GM23248 (cell line): ENCODE results near the gene AGO3. TPM values are rescaled to one million over a fixed set of nuclear protein-coding genes. Genes with fewer than 3 reads are reported as not detected.

Experiments
- DNase-seq: peaks from one replicate; pipeline ENCODE4 v3.0.0-alpha.2; 2015
- H2AFZ ChIP-seq: fragments of 200-600 bp; sonication (generic); 2 replicates; pipeline ENCODE4 v1.6.1; 2016; ENCODE audit warnings: antibody characterized with exemption
- H3F3A ChIP-seq: fragments of 200-600 bp; sonication (generic); 2 replicates; pipeline ENCODE4 v1.6.1; 2016; ENCODE audit warnings: mild to moderate bottlenecking, antibody characterized with exemption, mixed run types; ENCODE audit not compliant: insufficient read depth
- H3K27ac ChIP-seq: fragments of 200-600 bp; sonication (generic); 2 replicates; pipeline ENCODE4 v1.5.1; 2016; ENCODE audit warnings: mild to moderate bottlenecking
- H3K27me3 ChIP-seq: fragments of 200-600 bp; sonication (generic); replicated peaks from 2 replicates; pipeline ENCODE4 v1.6.1; 2016; ENCODE audit warnings: mild to moderate bottlenecking; ENCODE audit not compliant: insufficient read depth
- H3K36me3 ChIP-seq: fragments of 200-600 bp; sonication (generic); 2 replicates; pipeline ENCODE4 v1.6.1; 2016; ENCODE audit warnings: low read depth, mild to moderate bottlenecking
- H3K4me1 ChIP-seq: fragments of 200-600 bp; sonication (generic); 2 replicates; pipeline ENCODE4 v1.6.1; 2016; ENCODE audit warnings: mild to moderate bottlenecking; ENCODE audit not compliant: insufficient read depth
- H3K4me2 ChIP-seq: fragments of 200-600 bp; sonication (generic); one replicate; pipeline ENCODE4 v1.6.1; 2016; ENCODE audit warnings: mild to moderate bottlenecking; ENCODE audit not compliant: unreplicated experiment
- H3K4me3 ChIP-seq: fragments of 200-600 bp; sonication (generic); 2 replicates; pipeline ENCODE4 v1.5.1; 2016; ENCODE audit warnings: mild to moderate bottlenecking
- H3K79me2 ChIP-seq: fragments of 200-600 bp; sonication (generic); 2 replicates; pipeline ENCODE4 v1.6.1; 2016; ENCODE audit warnings: mild to moderate bottlenecking; ENCODE audit not compliant: insufficient read depth
- H3K9ac ChIP-seq: fragments of 200-600 bp; sonication (generic); 2 replicates; pipeline ENCODE4 v1.6.1; 2016; ENCODE audit warnings: mild to moderate bottlenecking
- H3K9me2 ChIP-seq: fragments of 200-600 bp; sonication (generic); 2 replicates; pipeline ENCODE4 v1.6.1; 2016; ENCODE audit warnings: mixed run types, mild to moderate bottlenecking, moderate library complexity; ENCODE audit not compliant: insufficient read depth
- H3K9me3 ChIP-seq: fragments of 200-600 bp; sonication (generic); one replicate; pipeline ENCODE4 v1.6.1; 2017; ENCODE audit warnings: low read depth
- H4K20me1 ChIP-seq: fragments of 200-600 bp; sonication (generic); 2 replicates; pipeline ENCODE4 v1.6.0; 2016; ENCODE audit not compliant: insufficient read depth
- EZH2 ChIP-seq: fragments of 200-600 bp; sonication (generic); IDR thresholded peaks from 2 replicates; pipeline ENCODE4 v1.6.1; 2018; ENCODE audit warnings: antibody characterized with exemption, mild to moderate bottlenecking; ENCODE audit not compliant: insufficient read depth, poor library complexity, severe bottlenecking
- EZH2phosphoT487 ChIP-seq: fragments of 200-600 bp; sonication (generic); IDR thresholded peaks from 2 replicates; pipeline ENCODE4 v1.6.1; 2018; ENCODE audit warnings: antibody characterized with exemption, moderate library complexity, mild to moderate bottlenecking, low read depth; ENCODE audit not compliant: insufficient read depth
- WGBS, 2 experiments: methylation state at CpG; one replicate each; pipeline ENCODE4 v1.1.6; 2015 to 2017; ENCODE audit warnings: low lambda C conversion rate in 2 of 2, low coverage in 1 of 2; ENCODE audit errors: missing lambda C conversion rate in 2 of 2; 5-methylcytosine and 5-hydroxymethylcytosine counted together
- in situ Hi-C: fragments of 300-500 bp; cut with MboI; formaldehyde crosslinking; loops from 2 replicates; pipeline ENCODE4 v1.15.0; 2020
- polyA plus RNA-seq: library from polyadenylated mRNA; unstranded; fragments of >200 nt; fragmentation: Nextera tagmentation; extraction: Ambion mirVana; gene quantifications from 2 replicates; pipeline ENCODE4 v1.2.1, GENCODE V29; 2016
- total RNA-seq: library from RNA; depleted of rRNA; stranded (reverse); fragments of >200 nt; shearing (Covaris generic); gene quantifications from 2 replicates; pipeline ENCODE4 v1.2.3, GENCODE V29; 2014

The AGO3 gene
- total and polyA plus RNA-seq, 2 experiments from 2014 or later: 7.9 to 14.2 TPM

DNA sequence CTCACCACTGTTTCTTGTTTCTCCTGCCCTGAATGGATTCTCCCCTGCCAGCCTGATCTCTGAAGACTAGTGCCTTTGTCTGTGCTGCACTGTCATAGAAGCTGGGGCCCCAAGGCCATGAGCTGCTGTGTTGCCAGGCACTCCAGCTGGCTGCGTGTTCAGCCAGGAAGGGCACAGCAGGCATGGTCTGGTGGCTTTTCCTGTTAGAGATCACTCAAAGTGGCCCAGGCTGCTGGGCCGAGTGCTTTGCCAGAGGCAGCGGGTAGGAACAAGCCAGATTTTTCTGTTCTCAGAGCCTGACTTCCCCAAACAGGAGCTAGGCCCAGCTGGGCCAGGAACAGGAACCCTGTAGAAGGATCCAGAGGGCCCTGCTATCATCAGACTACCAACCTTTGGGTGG lies 163.0 kb downstream of the AGO3 start:
- H3K4me1 ChIP-seq: peaks cover 5% of the 10 kb centered on the region; the same call in 1 of the 2 replicates

DNA sequence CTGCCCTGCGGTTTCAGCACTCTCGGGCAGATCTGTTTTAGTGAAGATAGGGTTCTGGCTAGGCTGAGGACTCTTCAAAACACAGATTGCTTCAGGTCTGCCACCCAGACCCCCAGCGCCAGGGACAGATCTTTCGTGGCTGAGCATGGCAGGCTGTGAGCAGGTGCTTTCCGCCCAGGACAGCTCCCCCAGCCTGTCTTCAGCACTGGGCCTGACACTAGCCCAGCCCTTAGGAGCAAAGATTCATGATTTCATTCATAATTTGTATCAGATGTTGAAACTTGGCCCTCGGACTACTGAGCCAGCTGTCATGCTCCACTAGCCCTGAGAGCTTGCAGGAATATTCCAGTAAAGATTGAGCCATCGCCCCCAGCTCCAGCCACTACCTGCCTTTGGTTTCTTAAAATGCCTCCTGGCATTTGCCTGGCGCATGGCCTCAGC lies 163.7 kb downstream of the AGO3 start:
- H3K36me3 ChIP-seq: peaks cover 20% of the 10 kb centered on the region
- in situ Hi-C loops: no loop called here
- no peak overlapping the region for H3K4me2 ChIP-seq
- 29 to 30% methylated on average over 8 of the region's 8 CpGs for WGBS, 2 experiments
- DNase-seq: peak; percentile 68
- no peak overlapping the region; the same call in 1 of the 2 replicates for H3K27ac ChIP-seq
- H3F3A ChIP-seq: peaks cover 19% of the 10 kb centered on the region
- TF ChIP-seq EZH2phosphoT487: no peak
- TF ChIP-seq EZH2: no peak
- H2AFZ ChIP-seq: no peak overlapping the region
- H3K79me2 ChIP-seq: peaks cover 30% of the 10 kb centered on the region
- 0 out of 2 replicates have a peak overlapping the region, but pooled peaks have one; percentile 0 for H3K9ac ChIP-seq
- H4K20me1 ChIP-seq: peaks cover 5% of the 10 kb centered on the region; the same call in 1 of the 2 replicates
- no peaks in the 10 kb centered on the region for H3K9me3 ChIP-seq
- H3K4me1 ChIP-seq: peaks cover 5% of the 10 kb centered on the region; the same call in 1 of the 2 replicates
- H3K4me3 ChIP-seq: no peak overlapping the region
- no peaks in the 10 kb centered on the region for H3K27me3 ChIP-seq
- no peaks in the 10 kb centered on the region for H3K9me2 ChIP-seq

More for the DNA sequence above, 163.0 kb downstream of the AGO3 start:
- H3K27me3 ChIP-seq: no peaks in the 10 kb centered on the region
- H3K4me2 ChIP-seq: no peak overlapping the region
- H4K20me1 ChIP-seq: peaks cover 5% of the 10 kb centered on the region; the same call in 1 of the 2 replicates
- no peak overlapping the region for H3K4me3 ChIP-seq
- H3K27ac ChIP-seq: no peak overlapping the region
- 81 to 89% methylated on average over 3 of the region's 3 CpGs for WGBS, 2 experiments
- H3K9me2 ChIP-seq: no peaks in the 10 kb centered on the region
- in situ Hi-C loops: no loop called here
- 0 out of 2 replicates have a peak overlapping the region, but pooled peaks have one; percentile 0 for H3K9ac ChIP-seq
- peaks cover 19% of the 10 kb centered on the region for H3F3A ChIP-seq
- peaks cover 37% of the 10 kb centered on the region for H3K79me2 ChIP-seq
- no peak for DNase-seq
- H2AFZ ChIP-seq: no peak overlapping the region
- H3K36me3 ChIP-seq: peaks cover 20% of the 10 kb centered on the region
- no peaks in the 10 kb centered on the region for H3K9me3 ChIP-seq
- TF ChIP-seq EZH2phosphoT487 (no peak), EZH2 (no peak)

DNA sequence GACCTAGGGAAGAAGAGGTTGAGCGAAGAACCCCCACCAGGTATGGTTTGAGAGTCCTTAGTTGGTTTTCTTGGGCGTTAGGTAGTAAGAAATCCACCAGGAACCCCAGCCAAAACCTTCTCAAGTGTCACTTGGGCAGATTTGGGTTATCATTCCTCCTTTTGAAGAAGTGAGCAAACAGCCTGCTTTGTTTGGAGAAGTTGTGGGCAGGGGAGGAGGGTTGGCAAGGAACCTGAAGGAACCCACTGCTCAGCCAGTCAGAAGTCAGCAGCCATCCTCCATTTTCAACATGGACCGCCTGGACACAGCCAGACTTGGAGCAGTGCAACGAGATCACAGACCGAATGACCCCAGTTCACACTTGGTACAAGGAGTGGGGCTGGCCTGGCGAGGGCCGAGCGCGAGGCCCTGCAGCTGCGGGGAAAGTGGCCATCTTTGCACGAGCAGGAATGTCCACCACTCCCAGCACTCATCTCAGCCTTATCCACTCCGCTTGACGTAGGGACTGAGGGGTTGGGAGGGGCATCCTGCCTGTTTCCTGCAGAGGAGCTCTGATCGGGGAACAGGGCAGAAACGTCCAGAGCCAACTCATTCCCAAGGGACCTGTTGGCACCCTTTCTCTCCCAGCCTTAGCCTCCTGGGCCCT lies 165.0 kb downstream of the AGO3 start:
- Histone ChIP-seq H3K4me1 (0 out of 2 replicates have a peak, but pooled peaks cover 3% of the 10 kb centered on the region), H3K36me3 (peaks cover 20% of the 10 kb centered on the region), H2AFZ (no peak overlapping the region), H3K9ac (no peak overlapping the region), H3F3A (peaks cover 19% of the 10 kb centered on the region), H3K9me2 (no peaks in the 10 kb centered on the region), H3K27ac (no peak overlapping the region), H3K4me3 (no peak overlapping the region), H3K79me2 (peaks cover 18% of the 10 kb centered on the region), H4K20me1 (peaks cover 5% of the 10 kb centered on the region; the same call in 1 of the 2 replicates), H3K4me2 (no peak overlapping the region), H3K9me3 (no peaks in the 10 kb centered on the region), H3K27me3 (no peaks in the 10 kb centered on the region)
- TF ChIP-seq EZH2phosphoT487 (no peak), EZH2 (no peak)
- no peak for DNase-seq
- in situ Hi-C loops: no loop called here
- WGBS, 2 experiments: 76 to 80% methylated on average over 15 of the region's 15 CpGs

DNA sequence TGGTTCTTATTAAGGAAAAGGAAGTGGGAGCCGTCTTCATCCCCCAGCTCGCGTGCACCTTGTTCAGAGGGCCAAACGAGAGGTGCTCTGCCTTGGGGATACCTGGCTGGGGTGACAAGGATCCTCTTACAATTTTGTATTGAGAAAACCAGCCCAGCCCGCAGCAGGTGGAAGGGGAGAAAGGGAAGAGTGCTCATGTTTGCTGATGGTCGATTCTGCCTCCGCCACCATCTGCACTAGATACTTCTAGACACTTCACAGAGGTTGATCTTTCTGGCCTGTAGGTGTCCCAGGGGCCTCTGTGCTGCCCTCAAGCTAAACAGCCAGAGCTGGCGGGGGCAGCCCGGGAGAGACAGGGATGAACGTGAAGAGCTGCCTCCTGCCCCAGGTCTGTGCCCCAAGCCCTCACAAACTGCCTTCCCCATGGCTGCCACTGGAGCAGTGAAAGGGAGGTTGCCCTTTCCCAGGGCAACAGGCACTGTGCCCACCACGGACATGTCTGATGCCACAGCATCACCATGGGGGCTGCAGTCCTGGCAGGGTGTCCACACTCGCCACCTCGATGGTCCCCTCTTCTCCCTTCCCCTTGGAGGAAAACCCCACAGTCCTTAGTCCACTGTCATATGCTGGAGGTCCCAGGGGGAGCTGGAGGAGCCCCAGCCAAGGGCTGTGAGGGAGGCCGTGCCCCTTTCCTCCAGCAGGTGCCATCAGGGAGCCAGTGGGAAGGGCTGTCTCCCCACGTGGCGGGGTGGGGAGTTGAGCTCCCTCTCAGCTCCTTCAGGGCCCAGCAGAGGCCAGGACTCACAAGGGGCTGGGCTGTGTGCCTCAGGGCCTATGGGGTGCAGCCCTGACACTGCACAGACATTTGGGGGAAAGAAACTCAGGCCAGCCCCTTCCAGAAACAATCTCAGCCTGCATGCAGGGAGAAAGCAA lies 165.9 kb downstream of the AGO3 start:
- in situ Hi-C loops: no loop called here
- Histone ChIP-seq H3F3A (peaks cover 19% of the 10 kb centered on the region), H3K9ac (no peak overlapping the region), H3K27me3 (no peaks in the 10 kb centered on the region), H3K36me3 (peaks cover 20% of the 10 kb centered on the region), H4K20me1 (peaks cover 5% of the 10 kb centered on the region; the same call in 1 of the 2 replicates), H2AFZ (no peak overlapping the region), H3K4me3 (no peak overlapping the region), H3K9me3 (no peaks in the 10 kb centered on the region), H3K79me2 (peaks cover 9% of the 10 kb centered on the region), H3K9me2 (no peaks in the 10 kb centered on the region), H3K4me2 (no peak overlapping the region), H3K27ac (no peak overlapping the region), H3K4me1 (0 out of 2 replicates have a peak, but pooled peaks cover 3% of the 10 kb centered on the region)
- peak; percentile 45 for DNase-seq
- 82 to 83% methylated on average over 15 to 16 of the region's 16 CpGs for WGBS, 2 experiments
- TF ChIP-seq EZH2: no peak
- TF ChIP-seq EZH2phosphoT487: no peak
